Keratinocyte (primary cell): ENCODE data around the gene NCKAP1. TPM values are rescaled to one million over a fixed set of nuclear protein-coding genes. Genes with fewer than 3 reads are reported as not detected.
A peak's percentile ranks its signal among the peaks of the same experiment; 100 is the strongest.

Experiments
- DNase-seq: peaks from one replicate; pipeline ENCODE4 v3.0.0-alpha.2; 2011; ENCODE audit warnings: low read depth, missing footprints, low spot score
- FAIRE-seq: peaks from 2 replicates; lab custom pipeline; 2011; peaks lifted over from hg19 to GRCh38; lab: Jason Lieb, UNC
- H2AFZ ChIP-seq: 2 replicates; pipeline ENCODE4 v1.6.0; 2012; ENCODE audit warnings: low read length, control low read depth, inconsistent platforms; ENCODE audit not compliant: control insufficient read depth
- H3K27ac ChIP-seq: 2 replicates; pipeline ENCODE4 v1.5.1; 2011; ENCODE audit warnings: low read length; ENCODE audit not compliant: control insufficient read depth, insufficient read depth
- H3K27me3 ChIP-seq: 3 replicates; pipeline ENCODE4 v1.6.0; 2011; ENCODE audit warnings: low read length; ENCODE audit not compliant: control insufficient read depth, insufficient read depth; ENCODE audit errors: extremely low read depth
- H3K36me3 ChIP-seq, 2 experiments: 2 replicates in 1 of 2; 3 replicates in 1 of 2; pipeline ENCODE4 v1.5.1; 2011; ENCODE audit warnings: low read length in 2 of 2, mild to moderate bottlenecking in 1 of 2; ENCODE audit not compliant: control insufficient read depth in 2 of 2, insufficient read depth in 2 of 2; ENCODE audit errors: extremely low read depth in 1 of 2
- H3K4me1 ChIP-seq: 3 replicates; pipeline ENCODE4 v1.5.1; 2011; ENCODE audit warnings: low read length; ENCODE audit not compliant: control insufficient read depth, insufficient read depth; ENCODE audit errors: extremely low read depth
- H3K4me2 ChIP-seq: 3 replicates; pipeline ENCODE4 v1.6.0; 2011; ENCODE audit warnings: low read depth, low read length; ENCODE audit not compliant: control insufficient read depth, insufficient read depth; ENCODE audit errors: extremely low read depth
- H3K4me3 ChIP-seq, 3 experiments: fragments of 200-600 bp in 1 of 3; sonication (generic) in 1 of 3; 2 replicates in 2 of 3; 3 replicates in 1 of 3; pipeline ENCODE4 v1.5.1; 2011 to 2016; ENCODE audit warnings: low read length in 3 of 3, mild to moderate bottlenecking in 3 of 3, control low read depth in 2 of 3, inconsistent platforms in 1 of 3, low read depth in 1 of 3, mixed read lengths in 1 of 3, mixed run types in 1 of 3, moderate library complexity in 1 of 3; ENCODE audit not compliant: control insufficient read depth in 2 of 3, insufficient read depth in 2 of 3; ENCODE audit errors: extremely low read depth in 1 of 3
- H3K79me2 ChIP-seq: 2 replicates; pipeline ENCODE4 v1.6.0; 2012; ENCODE audit warnings: low read length; ENCODE audit not compliant: control insufficient read depth, insufficient read depth
- H3K9ac ChIP-seq: 3 replicates; pipeline ENCODE4 v1.6.0; 2011; ENCODE audit warnings: low read length; ENCODE audit not compliant: control insufficient read depth, insufficient read depth; ENCODE audit errors: extremely low read depth
- H3K9me1 ChIP-seq: 3 replicates; pipeline ENCODE4 v1.6.0; 2011; ENCODE audit warnings: low read length; ENCODE audit not compliant: control insufficient read depth, insufficient read depth; ENCODE audit errors: extremely low read depth
- H3K9me3 ChIP-seq: 2 replicates; pipeline ENCODE4 v1.5.1; 2012; ENCODE audit warnings: low read depth, low read length; ENCODE audit not compliant: control insufficient read depth
- H4K20me1 ChIP-seq: 3 replicates; pipeline ENCODE4 v1.6.0; 2011; ENCODE audit warnings: low read length; ENCODE audit not compliant: control insufficient read depth, insufficient read depth; ENCODE audit errors: extremely low read depth
- CTCF ChIP-seq, 3 experiments: IDR thresholded peaks in 1 of 3; conservative IDR thresholded peaks in 1 of 3; optimal IDR thresholded peaks in 1 of 3; 2 replicates in 2 of 3; 3 replicates in 1 of 3; pipeline versions ENCODE3 to v1.5.1; 2011; ENCODE audit warnings: low read length in 3 of 3, mild to moderate bottlenecking in 3 of 3, moderate library complexity in 2 of 3, control low read depth in 1 of 3, inconsistent platforms in 1 of 3; ENCODE audit not compliant: insufficient read depth in 2 of 3; ENCODE audit errors: extremely low read depth in 1 of 3
- EZH2 ChIP-seq: IDR thresholded peaks from one replicate; pipeline ENCODE4 v1.6.1; 2012; ENCODE audit warnings: inconsistent platforms, mild to moderate bottlenecking, low read length, moderate library complexity
- dilution Hi-C: fragments of 300-500 bp; cut with MboI; formaldehyde crosslinking; loops from one replicate; pipeline ENCODE4 v1.7.0; 2020; ENCODE audit warnings: low sequenced_read_pairs; ENCODE audit not compliant: extremely low pct_ligation_motif_present
- polyA plus RNA-seq, 5 experiments: library from polyadenylated mRNA; depleted of rRNA in 3 of 5; stranded (reverse) in 3 of 5; stranded (forward) in 1 of 5; unstranded in 1 of 5; fragments of >200 nt; gene quantifications; 1 replicate in 1 of 5; 2 replicates in 3 of 5; 3 replicates in 1 of 5; pipeline versions ENCODE4 v1.2.1 to v1.2.3, GENCODE V29; 2011 to 2012; ENCODE audit warnings: missing spikeins in 2 of 5, low read depth in 1 of 5, low replicate concordance in 1 of 5

Gene NCKAP1
- polyA plus RNA-seq, 1 donor (not counting 4 experiments of a cell fraction or from before 2014, with no cell fraction given) = 207 TPM

- dilution Hi-C loops = no loop called here
- FAIRE-seq = peak; percentile 79
These were observed 1.1 kb downstream of the NCKAP1 start for GRCh38 chr2:183037074-183037552.

GRCh38 chr2:183035954-183036669 is 2.1 kb downstream of the NCKAP1 start:
- peak overlapping the region; percentile 93 for H3K27ac ChIP-seq
- TF ChIP-seq EZH2 = no peak
- TF ChIP-seq CTCF (optimal IDR thresholded peaks at IDR 0.05 in 1 of 3, IDR thresholded peaks at IDR 0.05 in 1 of 3, conservative IDR thresholded peaks at IDR 0.05 in 1 of 3; ENCODE audit: extremely low read depth in 1 of 3, insufficient read depth in 2 of 3, low read length in 3 of 3) = no peak
- no peaks in the 10 kb centered on the region for H3K27me3 ChIP-seq
- H3K4me3 ChIP-seq = peak overlapping the region; percentile 70 to 94 (median 81)
- peaks cover 67% of the 10 kb centered on the region for H3K79me2 ChIP-seq
- peak overlapping the region; percentile 90 for H3K9ac ChIP-seq
- peaks cover 27% of the 10 kb centered on the region for H3K4me1 ChIP-seq
- no peaks in the 10 kb centered on the region for H3K9me1 ChIP-seq
- H3K36me3 ChIP-seq = no peaks in the 10 kb centered on the region
- no peak for DNase-seq
- FAIRE-seq = peak; percentile 5
- H3K9me3 ChIP-seq = no peaks in the 10 kb centered on the region
- H2AFZ ChIP-seq = no peak overlapping the region
- dilution Hi-C loops = no loop called here
- H3K4me2 ChIP-seq = peak overlapping the region; percentile 87
- H4K20me1 ChIP-seq = peaks cover 12% of the 10 kb centered on the region

More at GRCh38 chr2:183037074-183037552, 1.1 kb downstream of the NCKAP1 start:
- Histone ChIP-seq H3K4me1 (peaks cover 27% of the 10 kb centered on the region), H3K4me3 (peak overlapping the region; percentile 70 to 94 (median 81)), H3K36me3 (no peaks in the 10 kb centered on the region), H3K27ac (peak overlapping the region; percentile 93), H4K20me1 (peaks cover 12% of the 10 kb centered on the region), H3K9ac (peak overlapping the region; percentile 90), H3K4me2 (peak overlapping the region; percentile 87), H3K9me1 (no peaks in the 10 kb centered on the region), H2AFZ (peak overlapping the region; percentile 16), H3K79me2 (peaks cover 57% of the 10 kb centered on the region), H3K9me3 (no peaks in the 10 kb centered on the region), H3K27me3 (no peaks in the 10 kb centered on the region)
- no peak for DNase-seq
- TF ChIP-seq CTCF (optimal IDR thresholded peaks at IDR 0.05 in 1 of 3, IDR thresholded peaks at IDR 0.05 in 1 of 3, conservative IDR thresholded peaks at IDR 0.05 in 1 of 3; ENCODE audit: extremely low read depth in 1 of 3, insufficient read depth in 2 of 3, low read length in 3 of 3) (no peak), EZH2 (no peak)
